H9 (cell line): ENCODE measurements around the gene ITM2C. TPM values are rescaled to one million over a fixed set of nuclear protein-coding genes. Genes with fewer than 3 reads are reported as not detected.

Experiments
- DNase-seq: peaks from one replicate; pipeline ENCODE4 v3.0.0-alpha.2; 2017
- H2AFZ ChIP-seq: one replicate; pipeline ENCODE4 v1.6.1; 2013; ENCODE audit warnings: mild to moderate bottlenecking, low read length, control low read depth, moderate library complexity
- H2AK5ac ChIP-seq: 2 replicates; pipeline ENCODE4 v1.6.1; 2013; ENCODE audit warnings: low read length, control low read depth, mixed read lengths; ENCODE audit not compliant: insufficient read length
- H2BK120ac ChIP-seq: one replicate; pipeline ENCODE4 v1.6.1; 2013; ENCODE audit warnings: low read depth, mild to moderate bottlenecking, low read length, control low read depth, inconsistent platforms; ENCODE audit not compliant: poor library complexity, severe bottlenecking
- H2BK12ac ChIP-seq: 2 replicates; pipeline ENCODE4 v1.6.1; 2013; ENCODE audit warnings: low read length, control low read depth, mixed read lengths, low read depth; ENCODE audit not compliant: insufficient read length
- H2BK15ac ChIP-seq: 2 replicates; pipeline ENCODE4 v1.6.1; 2013; ENCODE audit warnings: low read depth, low read length, control low read depth
- H2BK20ac ChIP-seq: one replicate; pipeline ENCODE4 v1.6.1; 2013; ENCODE audit warnings: low read depth, mild to moderate bottlenecking, low read length, control low read depth, inconsistent platforms; ENCODE audit not compliant: poor library complexity, severe bottlenecking
- H2BK5ac ChIP-seq: 2 replicates; pipeline ENCODE4 v1.6.1; 2013; ENCODE audit warnings: low read length, control low read depth, mixed read lengths; ENCODE audit not compliant: insufficient read length
- H3K14ac ChIP-seq: 2 replicates; pipeline ENCODE4 v1.6.1; 2013; ENCODE audit warnings: low read length, control low read depth; ENCODE audit not compliant: insufficient read depth
- H3K18ac ChIP-seq: 2 replicates; pipeline ENCODE4 v1.6.1; 2013; ENCODE audit warnings: low read depth, mild to moderate bottlenecking, mixed read lengths, low read length, control low read depth; ENCODE audit not compliant: insufficient read length
- H3K23ac ChIP-seq: 2 replicates; pipeline ENCODE4 v1.6.1; 2013; ENCODE audit warnings: low read length, control low read depth, mixed read lengths, low read depth; ENCODE audit not compliant: insufficient read length
- H3K23me2 ChIP-seq: 2 replicates; pipeline ENCODE4 v1.6.1; 2013; ENCODE audit warnings: low read depth, mild to moderate bottlenecking, mixed read lengths, low read length, control low read depth; ENCODE audit not compliant: insufficient read length, poor library complexity, severe bottlenecking
- H3K27ac ChIP-seq: 2 replicates; pipeline ENCODE4 v1.5.1; 2013; ENCODE audit warnings: low read length, control low read depth, mixed read lengths, low read depth; ENCODE audit not compliant: insufficient read length
- H3K27me3 ChIP-seq: 2 replicates; pipeline ENCODE4 v1.6.1; 2013; ENCODE audit warnings: low read length, control low read depth, inconsistent platforms; ENCODE audit not compliant: insufficient read depth
- H3K4ac ChIP-seq: 2 replicates; pipeline ENCODE4 v1.6.1; 2013; ENCODE audit warnings: low read depth, mild to moderate bottlenecking, control low read depth, inconsistent platforms, low read length, moderate library complexity
- H3K4me1 ChIP-seq: 2 replicates; pipeline ENCODE4 v1.6.1; 2013; ENCODE audit warnings: low read length, control low read depth, inconsistent platforms; ENCODE audit not compliant: insufficient read depth
- H3K4me2 ChIP-seq: 2 replicates; pipeline ENCODE4 v1.6.1; 2013; ENCODE audit warnings: low read length, control low read depth, mixed read lengths; ENCODE audit not compliant: insufficient read length, insufficient read depth
- H3K56ac ChIP-seq: 2 replicates; pipeline ENCODE4 v1.6.1; 2013; ENCODE audit warnings: low read depth, mild to moderate bottlenecking, mixed read lengths, low read length, control low read depth; ENCODE audit not compliant: insufficient read length
- H3K79me1 ChIP-seq: 2 replicates; pipeline ENCODE4 v1.6.1; 2013; ENCODE audit warnings: low read depth, mild to moderate bottlenecking, moderate library complexity, low read length, control low read depth, inconsistent platforms; ENCODE audit not compliant: insufficient read depth, poor library complexity, severe bottlenecking
- H3K79me2 ChIP-seq: 2 replicates; pipeline ENCODE4 v1.6.1; 2013; ENCODE audit warnings: low read length, control low read depth, inconsistent platforms; ENCODE audit not compliant: insufficient read depth
- H3K9ac ChIP-seq: 2 replicates; pipeline ENCODE4 v1.6.1; 2013; ENCODE audit warnings: low read length, control low read depth, mixed read lengths; ENCODE audit not compliant: insufficient read length; ENCODE audit errors: extremely low read depth
- H3K9me3 ChIP-seq: one replicate; pipeline ENCODE4 v1.6.1; 2013; ENCODE audit warnings: low read depth, low read length, inconsistent platforms; ENCODE audit not compliant: control insufficient read depth
- H3T11ph ChIP-seq: one replicate; pipeline ENCODE4 v1.6.1; 2013; ENCODE audit warnings: mild to moderate bottlenecking, low read length, control low read depth, inconsistent platforms
- H4K20me1 ChIP-seq: one replicate; pipeline ENCODE4 v1.6.1; 2013; ENCODE audit not compliant: control insufficient read depth, insufficient read length, insufficient read depth
- H4K5ac ChIP-seq: 2 replicates; pipeline ENCODE4 v1.6.1; 2013; ENCODE audit warnings: low read depth, mild to moderate bottlenecking, mixed read lengths, low read length, control low read depth; ENCODE audit not compliant: insufficient read length
- H4K8ac ChIP-seq: replicated peaks from 2 replicates; pipeline ENCODE4 v1.6.1; 2013; ENCODE audit warnings: low read length, control low read depth, mixed read lengths, low read depth; ENCODE audit not compliant: insufficient read length
- H4K91ac ChIP-seq: 2 replicates; pipeline ENCODE4 v1.6.1; 2013; ENCODE audit warnings: low read depth, mild to moderate bottlenecking, moderate library complexity, mixed read lengths, low read length, control low read depth; ENCODE audit not compliant: insufficient read length
- H3K27ac Mint-ChIP-seq, 3 experiments: 2 replicates in 2 of 3; 3 replicates in 1 of 3; pipeline ENCODE4 v1.8.0; 2020 to 2021; ENCODE audit warnings: mixed read lengths in 3 of 3, mild to moderate bottlenecking in 1 of 3, moderate library complexity in 1 of 3
- H3K27me3 Mint-ChIP-seq: 2 replicates; pipeline ENCODE4 v1.8.0; 2021; ENCODE audit warnings: low read depth, mild to moderate bottlenecking, moderate library complexity, mixed read lengths
- H3K36me3 Mint-ChIP-seq, 3 experiments: 2 replicates in 2 of 3; 3 replicates in 1 of 3; pipeline ENCODE4 v1.8.0; 2020 to 2021; ENCODE audit warnings: low read depth in 3 of 3, mixed read lengths in 3 of 3; ENCODE audit not compliant: insufficient read depth in 1 of 3
- H3K4me1 Mint-ChIP-seq, 2 experiments: 2 replicates each; pipeline ENCODE4 v1.8.0; 2020; ENCODE audit warnings: mixed read lengths in 2 of 2
- H3K4me3 Mint-ChIP-seq, 2 experiments: 2 replicates in 1 of 2; 3 replicates in 1 of 2; pipeline ENCODE4 v1.8.0; 2020 to 2021; ENCODE audit warnings: mild to moderate bottlenecking in 2 of 2, mixed read lengths in 2 of 2, moderate library complexity in 1 of 2
- H3K9me3 Mint-ChIP-seq, 2 experiments: 2 replicates in 1 of 2; 3 replicates in 1 of 2; pipeline ENCODE4 v1.8.0; 2020; ENCODE audit warnings: mild to moderate bottlenecking in 2 of 2, mixed read lengths in 2 of 2, moderate library complexity in 1 of 2
- CTCF ChIP-seq: fragments of 200-600 bp; sonication (generic); conservative IDR thresholded peaks from 3 replicates; pipeline ENCODE4 v1.8.0; 2021; ENCODE audit warnings: antibody characterized with exemption, mild to moderate bottlenecking
- WGBS: extraction: QIAGEN DNeasy Blood & Tissue Kit; methylation state at CpG from one replicate; pipeline ENCODE4 v1.1.7; 2013; ENCODE audit warnings: missing lambda C conversion rate, low lambda C conversion rate, mixed read lengths; ENCODE audit not compliant: insufficient read length; ENCODE audit errors: extremely low coverage; 5-methylcytosine and 5-hydroxymethylcytosine counted together
- long read RNA-seq: library from polyadenylated mRNA; unstranded; transcript quantifications from one replicate; pipeline ENCODE4 v2.0.0, GENCODE V29; 2020
- total RNA-seq: library from RNA; stranded (reverse); gene quantifications from 2 replicates; pipeline ENCODE4 v1.2.1, GENCODE V29; 2021

Gene ITM2C, protein sequence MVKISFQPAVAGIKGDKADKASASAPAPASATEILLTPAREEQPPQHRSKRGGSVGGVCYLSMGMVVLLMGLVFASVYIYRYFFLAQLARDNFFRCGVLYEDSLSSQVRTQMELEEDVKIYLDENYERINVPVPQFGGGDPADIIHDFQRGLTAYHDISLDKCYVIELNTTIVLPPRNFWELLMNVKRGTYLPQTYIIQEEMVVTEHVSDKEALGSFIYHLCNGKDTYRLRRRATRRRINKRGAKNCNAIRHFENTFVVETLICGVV
- total RNA-seq = 297 and 302 TPM in 2 replicates
- long read RNA-seq, transcript ITM2C-202 (6 exons, 2,078 nt) = major isoform, 3,055 of 3,425 reads
- long read RNA-seq, transcript ITM2C-203 (5 exons, 1,889 nt) = minor isoform, 152 of 3,425 reads
- long read RNA-seq, transcript ITM2C-210 (1 exons, 501 nt) = minor isoform, 8 of 3,425 reads
- long read RNA-seq, transcript ITM2C-201 (5 exons, 1,888 nt) = minor isoform, 16 of 3,425 reads
- long read RNA-seq, partial matches to known transcripts = 30 of 3,425 reads
- long read RNA-seq, other reads (novel, unspliced or antisense) = 163 of 3,425 reads

DNA sequence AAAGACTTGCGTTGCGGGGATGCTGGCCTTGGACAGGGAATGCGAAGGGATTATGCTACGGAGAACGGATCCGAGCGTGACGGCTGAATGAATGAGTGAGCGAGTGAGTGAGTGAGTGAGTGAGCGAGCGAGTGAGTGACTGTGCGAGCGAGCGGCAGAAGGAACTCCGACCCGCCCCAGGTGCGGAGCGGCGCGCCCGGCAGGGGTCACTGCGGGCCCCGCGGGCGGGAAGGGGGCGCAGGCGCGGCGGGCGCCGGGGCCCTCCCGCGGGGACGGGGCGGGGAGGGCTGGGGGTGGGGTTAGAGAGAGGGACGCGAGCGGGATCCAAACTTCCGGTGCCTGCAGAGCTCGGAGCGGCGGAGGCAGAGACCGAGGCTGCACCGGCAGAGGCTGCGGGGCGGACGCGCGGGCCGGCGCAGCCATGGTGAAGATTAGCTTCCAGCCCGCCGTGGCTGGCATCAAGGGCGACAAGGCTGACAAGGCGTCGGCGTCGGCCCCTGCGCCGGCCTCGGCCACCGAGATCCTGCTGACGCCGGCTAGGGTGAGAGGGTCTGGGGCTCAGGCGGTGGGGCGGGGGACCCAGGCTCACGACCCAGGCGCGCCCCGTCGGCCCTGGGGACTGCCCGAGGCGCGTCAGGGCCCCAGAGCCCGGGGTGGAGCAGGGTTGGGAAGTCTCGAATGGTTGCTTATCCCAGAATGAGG lies at the start of gene ITM2C:
Gene ITM2C, plus strand, starts transcription at position 338 of the 702 bp plus-strand sequence. Its CDS starts 84 bp downstream, at position 422.
- Mint-ChIP-seq H3K4me1 (peaks cover 64 to 65% of the 10 kb centered on the region in 2 experiments), H3K36me3 (peaks cover 0 to 5% (median 0%) of the 10 kb centered on the region in 3 experiments; a peak in 2 of 7 replicates), H3K27me3 (peaks cover 5% of the 10 kb centered on the region; the same call in 1 of the 2 replicates), H3K9me3 (peaks cover 0 to 2% of the 10 kb centered on the region in 2 experiments; a peak in 2 of 5 replicates), H3K27ac (peak within 1 kb of the TSS; percentile 93 to 99 (median 95)), H3K4me3 (peak within 1 kb of the TSS; percentile 88 to 93)
- peak within 1 kb of the TSS; percentile 11; the same call in 1 of the 2 replicates for H3K4ac ChIP-seq
- no peaks in the 10 kb centered on the region for H3K27me3 ChIP-seq
- WGBS = no CpG with 5 or more reads among the region's 76 CpGs
- no peak within 1 kb of the TSS for H2BK12ac ChIP-seq
- H3K18ac ChIP-seq = peak within 1 kb of the TSS; percentile 83
- H3K79me1 ChIP-seq = no peaks in the 10 kb centered on the region
- H3T11ph ChIP-seq = no peak within 1 kb of the TSS
- H3K9ac ChIP-seq = peak within 1 kb of the TSS; percentile 79
- H3K27ac ChIP-seq = peak within 1 kb of the TSS; percentile 22
- peaks cover 20% of the 10 kb centered on the region; the same call in 1 of the 2 replicates for H3K4me1 ChIP-seq
- H3K14ac ChIP-seq = peak within 1 kb of the TSS; percentile 64
- peak; percentile 82 for DNase-seq
- TF ChIP-seq CTCF = peak; percentile 36; the same call in 2 of the 3 replicates
- no peak within 1 kb of the TSS for H3K23ac ChIP-seq
- no peak within 1 kb of the TSS for H4K8ac ChIP-seq
- H2AK5ac ChIP-seq = no peak within 1 kb of the TSS
- H3K23me2 ChIP-seq = peaks cover 10% of the 10 kb centered on the region
- H4K5ac ChIP-seq = no peak within 1 kb of the TSS
- H3K79me2 ChIP-seq = peaks cover 23% of the 10 kb centered on the region; the same call in 1 of the 2 replicates
- no peak within 1 kb of the TSS for H4K91ac ChIP-seq
- no peak within 1 kb of the TSS for H2BK5ac ChIP-seq
- H3K56ac ChIP-seq = no peak within 1 kb of the TSS
- no peaks in the 10 kb centered on the region for H4K20me1 ChIP-seq
- no peak within 1 kb of the TSS for H2BK120ac ChIP-seq
- no peak within 1 kb of the TSS for H2BK15ac ChIP-seq
- no peak within 1 kb of the TSS for H2BK20ac ChIP-seq
- H2AFZ ChIP-seq = no peak within 1 kb of the TSS
- no peaks in the 10 kb centered on the region for H3K9me3 ChIP-seq
- H3K4me2 ChIP-seq = peak within 1 kb of the TSS; percentile 73
